SK-N-SH (cell line): ENCODE data around the gene ATG16L1. TPM values are rescaled to one million over a fixed set of nuclear protein-coding genes. Genes with fewer than 3 reads are reported as not detected.

Source experiments
- CTCF ChIA-PET: fragments of 300-600, 350-600 bp; formaldehyde crosslinking; extraction: SDS; loops from one replicate; lab custom pipeline; 2021; lab: Yijun Ruan, JAX
- POLR2A ChIA-PET: fragments of 350-600 bp; sonication (Branson Sonifier 250); formaldehyde crosslinking; extraction: SDS; loops from one replicate; lab custom pipeline; 2020; ENCODE audit warnings: antibody characterized with exemption, inconsistent platforms; lab: Yijun Ruan, JAX
- DNase-seq: peaks from one replicate; pipeline ENCODE4 v3.0.0; 2012
- H2AFZ ChIP-seq: fragments of 200-600 bp; sonication (generic); 2 replicates; pipeline ENCODE4 v1.8.1; 2016; ENCODE audit warnings: antibody characterized with exemption, mild to moderate bottlenecking, low read depth
- H3F3A ChIP-seq: fragments of 200-600 bp; sonication (generic); replicated peaks from 2 replicates; pipeline ENCODE3; 2016; ENCODE audit warnings: antibody characterized with exemption, mild to moderate bottlenecking; ENCODE audit not compliant: insufficient read depth
- H3K27ac ChIP-seq, 2 experiments: fragments of 200-500 bp in 1 of 2; fragments of 200-600 bp in 1 of 2; sonication (Bioruptor generic) in 1 of 2; sonication (generic), shearing (Covaris generic) in 1 of 2; 2 replicates each; pipeline versions ENCODE4 v1.5.1 to v1.6.1; 2014 to 2016; ENCODE audit warnings: low read depth in 2 of 2, inconsistent platforms in 1 of 2, low read length in 1 of 2, mild to moderate bottlenecking in 1 of 2, mixed read lengths in 1 of 2
- H3K27me3 ChIP-seq: fragments of 200-600 bp; sonication (generic), shearing (Covaris generic); 2 replicates; pipeline ENCODE4 v1.6.1; 2016; ENCODE audit warnings: mixed run types; ENCODE audit not compliant: insufficient read depth
- H3K36me3 ChIP-seq, 2 experiments: fragments of 200-500 bp in 1 of 2; fragments of 200-600 bp in 1 of 2; sonication (Bioruptor generic) in 1 of 2; sonication (generic) in 1 of 2; replicated peaks in 1 of 2; 2 replicates each; pipeline versions ENCODE3 to v1.5.1; 2014 to 2016; ENCODE audit warnings: low read length in 1 of 2, mild to moderate bottlenecking in 1 of 2; ENCODE audit not compliant: insufficient read depth in 2 of 2, control insufficient read depth in 1 of 2
- H3K4me1 ChIP-seq, 2 experiments: fragments of 200-500 bp in 1 of 2; fragments of 200-600 bp in 1 of 2; sonication (Bioruptor generic) in 1 of 2; sonication (generic), shearing (Covaris generic) in 1 of 2; 2 replicates each; pipeline versions ENCODE4 v1.5.1 to v1.6.1; 2014 to 2016; ENCODE audit warnings: low read depth in 1 of 2, low read length in 1 of 2, mixed run types in 1 of 2; ENCODE audit not compliant: insufficient read depth in 2 of 2, control insufficient read depth in 1 of 2
- H3K4me2 ChIP-seq: fragments of 200-600 bp; sonication (generic), shearing (Covaris generic); 2 replicates; pipeline ENCODE4 v1.6.1; 2017; ENCODE audit warnings: mixed run types
- H3K4me3 ChIP-seq, 2 experiments: fragments of 200-500 bp in 1 of 2; fragments of 200-600 bp in 1 of 2; sonication (Bioruptor generic) in 1 of 2; sonication (generic), shearing (Covaris generic) in 1 of 2; 2 replicates each; pipeline versions ENCODE4 v1.5.1 to v1.8.1; 2014 to 2016; ENCODE audit warnings: low read depth in 2 of 2, inconsistent platforms in 1 of 2, low read length in 1 of 2, mild to moderate bottlenecking in 1 of 2, mixed read lengths in 1 of 2, moderate library complexity in 1 of 2
- H3K79me2 ChIP-seq: fragments of 200-600 bp; sonication (generic); 2 replicates; pipeline ENCODE4 v1.8.1; 2017; ENCODE audit warnings: mild to moderate bottlenecking; ENCODE audit not compliant: insufficient read depth
- H3K9ac ChIP-seq: fragments of 200-600 bp; sonication (generic); 2 replicates; pipeline ENCODE4 v1.6.1; 2017; ENCODE audit warnings: mixed run types
- H3K9me2 ChIP-seq: fragments of 200-600 bp; sonication (generic); 2 replicates; pipeline ENCODE4 v1.6.1; 2017; ENCODE audit warnings: mixed run types
- H3K9me3 ChIP-seq: fragments of 200-600 bp; sonication (generic); 2 replicates; pipeline ENCODE4 v1.6.1; 2017; ENCODE audit warnings: mixed run types, mild to moderate bottlenecking, moderate library complexity
- H4K20me1 ChIP-seq: fragments of 200-600 bp; sonication (generic); 2 replicates; pipeline ENCODE4 v1.6.1; 2017; ENCODE audit warnings: mild to moderate bottlenecking, mixed run types; ENCODE audit not compliant: insufficient read depth
- EZH2phosphoT487 ChIP-seq: fragments of 200-600 bp; sonication (generic); IDR thresholded peaks from 2 replicates; pipeline ENCODE4 v1.6.1; 2017; ENCODE audit warnings: low read depth, mixed run types, mild to moderate bottlenecking, antibody characterized with exemption, moderate library complexity, borderline replicate concordance
- FOSL2 ChIP-seq: IDR thresholded peaks from 2 replicates; pipeline ENCODE4 v1.4.0; 2012; ENCODE audit warnings: low read depth, mild to moderate bottlenecking, moderate library complexity, borderline replicate concordance
- FOXJ3 ChIP-seq: sonication (generic); formaldehyde crosslinking; IDR thresholded peaks from 2 replicates; pipeline ENCODE4 v1.5.1; 2020; ENCODE audit warnings: mild to moderate bottlenecking, missing genetic modification reagents
- JUND ChIP-seq: IDR thresholded peaks from 2 replicates; pipeline ENCODE4 v1.4.0; 2012
- MAX ChIP-seq: IDR thresholded peaks from 2 replicates; pipeline ENCODE4 v1.4.0; 2012; ENCODE audit warnings: low read depth
- MXI1 ChIP-seq: IDR thresholded peaks from 2 replicates; pipeline ENCODE4 v1.6.1; 2012; ENCODE audit warnings: mild to moderate bottlenecking, low read depth, low read length, improper control_type of control experiment
- RAD21 ChIP-seq: IDR thresholded peaks from 2 replicates; pipeline ENCODE4 v1.6.1; 2012; ENCODE audit warnings: mild to moderate bottlenecking, low read length
- SIN3A ChIP-seq: IDR thresholded peaks from 2 replicates; pipeline ENCODE4 v1.6.1; 2012; ENCODE audit warnings: low read depth, mild to moderate bottlenecking, low read length, moderate library complexity, borderline replicate concordance
- TCF12 ChIP-seq: IDR thresholded peaks from 2 replicates; pipeline ENCODE4 v1.4.0; 2012
- YY1 ChIP-seq: IDR thresholded peaks from 2 replicates; pipeline ENCODE4 v1.4.0; 2012; ENCODE audit warnings: low read depth, mild to moderate bottlenecking
- WGBS: methylation state at CpG from one replicate; pipeline ENCODE4 v1.1.6; 2017; ENCODE audit warnings: low lambda C conversion rate; 5-methylcytosine and 5-hydroxymethylcytosine counted together
- polyA plus RNA-seq, 3 experiments: library from polyadenylated mRNA; depleted of rRNA; stranded (reverse); fragments of >200 nt; gene quantifications; 2 replicates each; pipeline ENCODE4 v1.2.3, GENCODE V29; 2012
- TF ChIP-seq, protein P1 (sequence below): fragments of 200-600 bp; sonication (generic); IDR thresholded peaks from 2 replicates; pipeline ENCODE4 v1.6.1; 2017; ENCODE audit warnings: antibody characterized with exemption, mild to moderate bottlenecking, moderate library complexity

ATG16L1 gene
- polyA plus RNA-seq, 1 of the 3 experiments (the other 2 are of a cell fraction) = 22.2 TPM

GRCh38 chr2:233270366-233270765, 18.9 kb downstream of the ATG16L1 start:
- H3F3A ChIP-seq = no peaks in the 10 kb centered on the region
- no peak for DNase-seq
- no peak overlapping the region for H3K9ac ChIP-seq
- no peaks in the 10 kb centered on the region for H3K27me3 ChIP-seq
- no peaks in the 10 kb centered on the region for H4K20me1 ChIP-seq
- ChIA-PET POLR2A (no interaction called here), CTCF (no interaction called here)
- H3K9me2 ChIP-seq = no peaks in the 10 kb centered on the region
- TF ChIP-seq EZH2phosphoT487 (no peak), MAX (no peak), JUND (no peak), MXI1 (no peak), FOSL2 (no peak)
- no peak overlapping the region for H3K27ac ChIP-seq
- no peak overlapping the region for H3K4me3 ChIP-seq
- no peak overlapping the region for H2AFZ ChIP-seq
- H3K9me3 ChIP-seq = no peaks in the 10 kb centered on the region
- H3K4me2 ChIP-seq = no peak overlapping the region
- 93% methylated on average over 5 of the region's 5 CpGs for WGBS
- no peaks in the 10 kb centered on the region for H3K4me1 ChIP-seq
- H3K36me3 ChIP-seq = peaks cover 86 to 91% of the 10 kb centered on the region in 2 experiments
- no peaks in the 10 kb centered on the region; the same call in 1 of the 2 replicates for H3K79me2 ChIP-seq

- TF ChIP-seq FOXJ3 (CRISPR knock-in tag) (no peak), SIN3A (no peak), RAD21 (no peak), TCF12 (no peak), YY1 (no peak)
- TF ChIP-seq, protein P1, sequence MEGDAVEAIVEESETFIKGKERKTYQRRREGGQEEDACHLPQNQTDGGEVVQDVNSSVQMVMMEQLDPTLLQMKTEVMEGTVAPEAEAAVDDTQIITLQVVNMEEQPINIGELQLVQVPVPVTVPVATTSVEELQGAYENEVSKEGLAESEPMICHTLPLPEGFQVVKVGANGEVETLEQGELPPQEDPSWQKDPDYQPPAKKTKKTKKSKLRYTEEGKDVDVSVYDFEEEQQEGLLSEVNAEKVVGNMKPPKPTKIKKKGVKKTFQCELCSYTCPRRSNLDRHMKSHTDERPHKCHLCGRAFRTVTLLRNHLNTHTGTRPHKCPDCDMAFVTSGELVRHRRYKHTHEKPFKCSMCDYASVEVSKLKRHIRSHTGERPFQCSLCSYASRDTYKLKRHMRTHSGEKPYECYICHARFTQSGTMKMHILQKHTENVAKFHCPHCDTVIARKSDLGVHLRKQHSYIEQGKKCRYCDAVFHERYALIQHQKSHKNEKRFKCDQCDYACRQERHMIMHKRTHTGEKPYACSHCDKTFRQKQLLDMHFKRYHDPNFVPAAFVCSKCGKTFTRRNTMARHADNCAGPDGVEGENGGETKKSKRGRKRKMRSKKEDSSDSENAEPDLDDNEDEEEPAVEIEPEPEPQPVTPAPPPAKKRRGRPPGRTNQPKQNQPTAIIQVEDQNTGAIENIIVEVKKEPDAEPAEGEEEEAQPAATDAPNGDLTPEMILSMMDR = no peak
- no peak for DNase-seq
- H3F3A ChIP-seq = no peaks in the 10 kb centered on the region
- no peaks in the 10 kb centered on the region for H3K9me2 ChIP-seq
- POLR2A ChIA-PET = no interaction called here
- H3K27ac ChIP-seq = no peak overlapping the region
- H3K27me3 ChIP-seq = no peaks in the 10 kb centered on the region
- 94% methylated on average over 4 of the region's 4 CpGs for WGBS
- H3K9ac ChIP-seq = no peak overlapping the region
- H3K36me3 ChIP-seq = peaks cover 86 to 90% of the 10 kb centered on the region in 2 experiments
- H3K4me1 ChIP-seq = no peaks in the 10 kb centered on the region
- CTCF ChIA-PET = interaction anchor here (1.5 kb wide), 1 partner anchor 19 kb away, joined by 4 read pairs; the partner anchor contains the start of gene ATG16L1
- H4K20me1 ChIP-seq = no peaks in the 10 kb centered on the region
- H3K4me3 ChIP-seq = no peak overlapping the region
- no peaks in the 10 kb centered on the region; the same call in 1 of the 2 replicates for H3K79me2 ChIP-seq
- H2AFZ ChIP-seq = no peak overlapping the region
- no peaks in the 10 kb centered on the region for H3K9me3 ChIP-seq
- H3K4me2 ChIP-seq = no peak overlapping the region
Measured at GRCh38 chr2:233270951-233271350, 19.5 kb downstream of the ATG16L1 start.
